ENCODE results near the gene DNAJC18. TPM values are rescaled to one million over a fixed set of nuclear protein-coding genes. Genes with fewer than 3 reads are reported as not detected.
"Not testable (repeated sequence)": the region's sequence is repeated elsewhere in the genome, so short reads cannot be mapped to it uniquely, and the experiment has no call there.

DNAJC18 gene
- total RNA-seq, 2 donors from 2014 or later, result 14.8 to 15.2 TPM

- DNase-seq (no peak), ATAC-seq (no peak)
- intact Hi-C loops (cut with DNase I), result no loop called here
Measured at GRCh38 chr5:139393497-139394122, 45.7 kb downstream of the DNAJC18 start.

DNA sequence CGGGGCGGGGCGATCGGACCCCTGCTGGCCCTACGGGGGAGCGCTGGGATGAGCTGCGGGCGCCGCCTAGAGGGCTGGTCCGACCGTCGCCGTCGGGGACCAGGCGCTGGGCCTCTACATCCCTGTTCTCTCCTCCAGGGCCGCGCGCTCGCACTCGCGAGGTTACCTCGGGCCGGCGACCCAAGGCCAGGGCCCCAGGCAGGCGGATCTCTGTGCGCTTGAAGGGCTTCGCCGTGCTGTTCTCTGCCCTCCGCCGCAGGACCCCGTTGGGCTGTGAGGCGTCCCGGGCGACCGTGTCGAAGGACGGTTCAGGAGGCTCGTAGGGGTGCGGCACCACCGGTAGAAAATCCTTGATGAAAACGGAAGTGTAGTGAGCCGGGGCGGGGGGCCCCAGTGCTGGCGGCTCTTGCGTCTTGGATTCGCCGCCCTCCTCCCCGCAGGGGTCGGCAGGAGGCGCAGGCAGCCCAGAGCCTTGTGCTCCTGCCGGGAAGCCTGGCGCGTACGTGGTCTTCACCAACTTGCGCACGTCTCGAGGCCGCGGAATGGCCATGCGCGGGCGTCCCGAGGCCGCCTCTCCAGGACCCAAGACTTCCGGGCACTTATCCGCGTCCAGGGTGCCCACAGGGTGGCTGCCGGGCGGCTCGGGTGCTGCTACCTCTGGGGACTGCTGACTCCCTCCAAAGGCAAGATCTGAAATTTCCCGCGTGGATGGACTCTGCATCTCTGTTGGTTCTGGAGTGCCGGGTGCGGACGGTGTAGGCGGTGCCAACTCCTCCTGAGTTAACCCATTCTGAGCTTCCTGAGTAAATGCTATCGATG lies 46.4 kb downstream of the DNAJC18 start:
- DNase-seq (peak; percentile 67), ATAC-seq (peak; percentile 21 to 28)
- intact Hi-C loops (cut with DNase I), result no loop called here

GRCh38 chr5:139392324-139392677 lies 47.0 kb downstream of the DNAJC18 start:
- intact Hi-C loops (cut with DNase I), result no loop called here
- no peak for DNase-seq

GRCh38 chr5:139391570-139392323 lies 47.6 kb downstream of the DNAJC18 start:
- ATAC-seq (no peak), DNase-seq (no peak)
- intact Hi-C loops (cut with DNase I), result no loop called here

More at GRCh38 chr5:139392324-139392677, 47.0 kb downstream of the DNAJC18 start:
- ATAC-seq, result peak in 1 of 2 donors; percentile 0

DNA sequence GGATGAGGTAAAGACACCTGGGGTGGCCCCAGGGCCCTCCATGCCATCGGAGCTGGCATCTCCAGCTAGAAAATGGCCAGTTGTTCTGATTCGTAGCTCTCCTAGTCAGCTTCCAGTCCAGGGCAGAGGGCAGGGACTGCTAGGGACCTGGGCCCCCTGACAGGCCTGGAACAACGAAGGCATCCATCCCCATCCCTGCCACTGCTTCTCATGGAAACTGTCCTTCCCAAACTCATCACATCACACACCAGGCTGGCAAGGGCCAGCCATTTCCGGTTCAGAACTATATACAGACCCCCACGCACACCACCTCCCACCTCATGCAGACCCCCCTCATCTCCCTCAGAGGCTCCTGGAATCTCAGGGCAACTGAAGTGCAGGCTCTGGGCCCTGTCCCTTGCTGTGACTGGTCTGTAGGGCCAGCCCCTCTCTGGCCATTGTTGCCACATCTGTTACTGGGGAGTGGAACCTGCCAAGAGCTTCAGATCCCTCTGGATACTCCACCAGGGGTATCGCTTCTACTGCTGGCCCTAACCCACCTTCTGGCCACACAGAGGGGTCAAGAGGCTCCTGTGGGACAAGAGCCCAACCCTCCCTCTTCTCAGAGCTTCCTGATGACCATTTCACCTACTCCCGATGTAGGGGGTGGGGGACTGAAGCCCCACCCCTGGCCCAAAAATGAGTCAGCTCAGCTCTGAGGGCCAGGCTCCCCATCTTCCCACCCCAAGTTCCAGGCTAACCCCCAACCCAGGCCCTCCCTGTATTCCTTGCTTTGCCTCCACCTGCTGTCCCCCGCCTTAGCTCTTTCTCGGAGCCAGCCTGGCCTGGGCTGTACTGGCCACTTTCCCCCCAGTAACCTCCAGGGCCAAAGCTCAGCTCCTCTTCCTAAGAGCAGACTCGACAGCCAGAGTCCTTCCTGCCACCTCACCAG lies 48.4 kb downstream of the DNAJC18 start:
- ATAC-seq (no peak), DNase-seq (no peak)
- intact Hi-C loops (cut with DNase I), result no loop called here

DNA sequence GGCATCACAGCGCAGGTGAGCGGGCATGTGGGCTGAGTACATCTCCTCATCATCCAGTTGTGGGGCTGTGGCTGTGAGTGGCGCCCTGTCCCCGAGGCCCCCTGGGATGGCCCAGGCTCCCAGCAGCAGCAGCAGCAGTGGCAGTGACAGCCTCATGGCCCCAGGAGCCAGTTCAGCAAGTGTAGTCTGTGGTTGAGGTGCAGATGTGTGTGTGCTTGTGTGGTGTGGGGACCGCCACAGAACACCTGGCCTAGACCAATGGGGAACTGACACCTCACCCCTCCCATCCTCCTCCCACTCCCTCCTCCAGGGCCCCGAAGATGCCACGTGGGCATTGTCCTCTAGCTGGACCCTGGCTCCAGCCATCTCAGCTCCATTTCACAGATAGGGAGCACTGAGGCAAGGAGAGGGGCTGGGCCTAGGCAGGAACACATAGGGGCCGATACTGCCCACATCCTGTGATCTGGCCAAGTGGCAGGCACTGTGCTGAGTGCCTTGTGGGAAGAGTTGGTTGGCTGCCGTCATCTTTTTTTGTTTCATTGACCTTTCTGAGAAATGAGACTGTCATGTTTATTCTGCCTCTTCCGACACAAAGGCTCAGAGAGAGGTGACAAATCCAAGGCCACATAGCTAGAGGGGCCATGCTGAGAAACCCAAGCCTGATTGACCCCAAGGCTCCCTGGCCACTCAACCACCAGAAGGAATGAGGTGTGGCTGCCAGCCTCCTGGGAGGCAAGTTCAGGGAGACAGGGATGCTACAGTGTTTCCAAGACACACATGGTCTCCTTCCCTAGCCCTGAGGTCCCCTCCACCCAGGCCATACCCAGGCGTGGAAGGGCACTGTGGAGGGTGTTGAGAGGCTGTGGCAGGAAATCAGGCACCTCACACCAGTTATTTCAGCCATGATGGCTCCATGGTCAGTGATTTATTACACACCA lies 49.4 kb downstream of the DNAJC18 start, which contains the start of gene MZB1:
Gene MZB1, minus strand, starts transcription at position 213 of the 938 bp plus-strand sequence. Its CDS starts 57 bp downstream, at position 156.
- ATAC-seq, result no peak
- intact Hi-C loops (cut with DNase I), result no loop called here
- DNase-seq, result no peak

GRCh38 chr5:139388198-139388821 lies 51.0 kb downstream of the DNAJC18 start:
- ATAC-seq (peak; percentile 35 to 38), DNase-seq (peak; percentile 62)
- intact Hi-C loops (cut with DNase I), result no loop called here

- no peak for ATAC-seq
Measured at GRCh38 chr5:139387611-139388197, 51.6 kb downstream of the DNAJC18 start.

DNA sequence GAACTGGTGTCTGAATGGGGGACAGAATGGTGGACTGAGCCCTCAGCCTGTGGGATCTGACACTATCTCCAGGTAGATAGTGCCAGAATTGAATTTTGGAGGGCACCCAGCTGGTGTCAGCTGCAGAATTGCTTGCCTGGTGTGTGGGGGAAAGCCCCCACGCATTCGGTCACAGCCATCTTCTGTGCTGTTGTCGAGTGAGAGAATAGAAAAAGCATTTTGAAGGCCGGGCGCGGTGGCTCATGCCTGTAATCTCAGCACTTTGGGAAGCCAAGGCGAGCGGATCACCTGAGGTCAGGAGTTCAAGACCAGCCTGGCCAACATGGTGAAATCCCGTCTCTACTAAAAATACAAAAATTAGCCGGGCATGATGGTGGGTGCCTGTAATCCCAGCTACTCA lies 52.4 kb downstream of the DNAJC18 start:
- ATAC-seq; DNase-seq; intact Hi-C loops (cut with DNase I): not testable (repeated sequence)

More at GRCh38 chr5:139387611-139388197, 51.6 kb downstream of the DNAJC18 start:
- no peak for DNase-seq
- intact Hi-C loops (cut with DNase I), result no loop called here

- ATAC-seq (no peak), DNase-seq (no peak)
- intact Hi-C loops (cut with DNase I), result no loop called here
Measured at GRCh38 chr5:139386050-139386438, 53.3 kb downstream of the DNAJC18 start.

DNA sequence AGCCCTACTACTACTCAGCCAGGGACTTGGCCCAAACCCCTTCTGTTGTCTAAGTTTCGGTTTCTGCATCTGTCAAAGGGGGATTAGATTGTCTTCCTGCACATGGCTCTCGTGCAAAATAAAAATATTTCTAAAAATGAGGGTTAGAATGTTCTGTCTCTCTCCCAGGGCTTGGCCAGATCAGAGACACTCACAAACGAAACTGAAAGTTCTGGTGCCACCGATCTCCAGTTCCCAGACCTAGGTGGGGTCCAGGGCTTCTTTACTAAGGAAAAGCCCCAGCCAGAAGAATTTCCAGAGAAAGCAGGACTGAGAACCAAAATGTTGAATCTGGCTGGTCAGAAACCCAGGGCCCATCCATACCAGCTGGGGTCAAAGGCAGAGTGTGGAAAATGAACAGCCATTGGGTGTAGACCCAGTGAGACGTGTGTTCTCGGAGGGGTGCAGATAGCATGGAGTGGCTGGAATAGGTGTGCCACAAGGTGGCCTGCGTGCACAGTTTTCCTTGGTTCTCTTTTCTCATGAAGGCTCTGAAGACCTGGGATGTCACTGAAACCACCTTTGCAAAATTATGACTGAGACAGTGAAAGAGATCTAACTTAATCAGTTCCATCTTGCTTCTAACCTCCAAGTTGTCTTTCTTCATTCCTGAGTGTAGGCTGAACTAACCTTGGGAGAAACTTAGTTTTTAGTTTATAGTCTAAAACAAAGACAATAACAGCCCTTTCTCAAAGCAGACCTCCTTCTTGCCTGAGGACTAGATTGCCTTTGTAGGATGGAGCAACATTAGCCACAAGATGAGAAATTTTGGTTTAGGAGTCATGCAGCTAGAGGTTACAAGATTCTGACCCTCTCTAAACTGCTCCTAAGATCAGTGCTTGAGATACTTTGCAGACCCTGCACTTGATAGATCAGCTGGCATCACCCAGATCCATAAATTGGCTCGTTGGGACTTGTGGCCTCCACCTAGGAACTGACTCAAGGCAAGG lies 54.0 kb downstream of the DNAJC18 start:
- intact Hi-C loops (cut with DNase I), result no loop called here
- no peak for DNase-seq
- ATAC-seq, result no peak

DNA sequence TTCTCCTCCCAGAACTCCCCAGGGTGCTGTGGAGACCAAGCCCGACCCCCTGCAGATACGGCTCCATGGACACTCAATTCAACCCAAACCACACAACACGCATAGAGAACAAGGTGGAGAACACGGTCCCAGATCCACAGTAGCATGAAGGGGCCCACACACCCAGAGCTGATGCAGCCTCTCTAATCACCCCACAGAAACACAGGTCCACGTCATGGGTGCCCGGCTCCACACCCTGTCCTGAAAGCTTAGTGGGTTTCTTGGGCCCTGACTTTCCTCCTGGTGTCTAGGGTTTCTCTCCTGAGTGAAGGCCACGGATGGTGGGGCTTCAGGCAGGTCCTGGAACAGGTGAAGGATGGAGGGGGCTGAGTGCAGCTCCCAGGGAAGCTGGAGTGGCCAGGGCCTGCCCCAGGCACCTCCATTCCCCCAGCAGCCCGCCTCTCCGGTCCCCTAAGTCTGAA lies 54.7 kb downstream of the DNAJC18 start:
- no peak for DNase-seq
- ATAC-seq, result no peak
- intact Hi-C loops (cut with DNase I), result no loop called here

- DNase-seq (no peak), ATAC-seq (no peak)
- intact Hi-C loops (cut with DNase I), result no loop called here
Measured at GRCh38 chr5:139383993-139384590, 55.2 kb downstream of the DNAJC18 start.

GRCh38 chr5:139383275-139383992 lies 55.9 kb downstream of the DNAJC18 start, which contains the start of gene SLC23A1:
Gene SLC23A1, minus strand, starts transcription at chr5:139383297. Its CDS starts 44 bp downstream, at chr5:139383253.
- DNase-seq, result no peak
- intact Hi-C loops (cut with DNase I), result no loop called here
- no peak for ATAC-seq
